Retinal pigment epithelial cell (primary cell): ENCODE data around the gene RUVBL1.

Source experiments
- DNase-seq: peaks from one replicate; pipeline ENCODE4 v3.0.0-alpha.2; 2010; ENCODE audit warnings: low read depth
- H3K4me3 ChIP-seq: 2 replicates; pipeline ENCODE4 v1.5.1; 2011; ENCODE audit warnings: mild to moderate bottlenecking, low read length, control low read depth, moderate library complexity
- CTCF ChIP-seq: conservative IDR thresholded peaks from 2 replicates; pipeline ENCODE4 v1.5.1; 2011; ENCODE audit warnings: low read depth, low read length, control low read depth, inconsistent platforms

RUVBL1 gene

GRCh38 chr3:128083396-128083795 lies 40.2 kb downstream of the RUVBL1 start:
- DNase-seq: no peak
- H3K4me3 ChIP-seq: no peak overlapping the region
- TF ChIP-seq CTCF: no peak

GRCh38 chr3:128082546-128082945 lies 41.1 kb downstream of the RUVBL1 start:
- DNase-seq: no peak
- H3K4me3 ChIP-seq: no peak overlapping the region
- no peak for TF ChIP-seq CTCF

GRCh38 chr3:128081846-128082245 lies 41.8 kb downstream of the RUVBL1 start:
- no peak for DNase-seq
- TF ChIP-seq CTCF: no peak
- no peak overlapping the region for H3K4me3 ChIP-seq

- no peak for DNase-seq
- H3K4me3 ChIP-seq: no peak overlapping the region
- no peak for TF ChIP-seq CTCF
Measured at GRCh38 chr3:128081226-128081625, 42.4 kb downstream of the RUVBL1 start.

GRCh38 chr3:128080323-128081080 lies 43.1 kb downstream of the RUVBL1 start:
- DNase-seq: no peak
- no peak for TF ChIP-seq CTCF
- H3K4me3 ChIP-seq: no peak overlapping the region

GRCh38 chr3:128079823-128080222 lies 43.8 kb downstream of the RUVBL1 start:
- no peak for DNase-seq
- no peak overlapping the region for H3K4me3 ChIP-seq
- no peak for TF ChIP-seq CTCF

- H3K4me3 ChIP-seq: no peak overlapping the region
- TF ChIP-seq CTCF: no peak
- no peak for DNase-seq
Measured at GRCh38 chr3:128078875-128079274, 44.7 kb downstream of the RUVBL1 start.
